HepG2 (cell line): ENCODE results near the gene TOR4A. TPM values are rescaled to one million over a fixed set of nuclear protein-coding genes. Genes with fewer than 3 reads are reported as not detected.

ENCODE experiments used
- ATAC-seq: fragments of 200-7000 bp; cut with Tn5 transposase; 3 replicates; pipeline ENCODE4 v1.9.1; 2020; ENCODE audit warnings: mild to moderate bottlenecking, moderate library complexity
- BruUV-seq: library from RNA; stranded (reverse); fragments of 400-500 nt; replicated peaks from 2 replicates; lab custom pipeline; 2021; lab: Mats Ljungman, UMichigan
- CTCF ChIA-PET: fragments of 300-600 bp; formaldehyde crosslinking; extraction: SDS; loops from one replicate; lab custom pipeline; 2021; ENCODE audit warnings: low total read pairs, inconsistent platforms, low intra/inter-chr PET ratio; lab: Yijun Ruan, JAX
- POLR2A ChIA-PET: fragments of 350-600 bp; sonication (Branson Sonifier 250); formaldehyde crosslinking; loops from one replicate; lab custom pipeline; 2020; ENCODE audit warnings: antibody characterized with exemption, inconsistent platforms; lab: Yijun Ruan, JAX
- DNase-seq: peaks from one replicate; pipeline ENCODE4 v3.0.0-alpha.2; 2015; ENCODE audit warnings: low spot score
- FAIRE-seq: peaks from 3 replicates; lab custom pipeline; 2011; peaks lifted over from hg19 to GRCh38; lab: Jason Lieb, UNC
- H2AFZ ChIP-seq: one replicate; pipeline ENCODE4 v1.6.1; 2011; ENCODE audit warnings: low read length, inconsistent platforms
- H3K27ac ChIP-seq: fragments of 300-600 bp; 3 replicates; pipeline ENCODE4 v1.8.0; 2011; ENCODE audit warnings: mixed run types, mild to moderate bottlenecking, mixed read lengths, low read length, inconsistent platforms; ENCODE audit not compliant: insufficient read depth; ENCODE audit errors: extremely low read length
- H3K27me3 ChIP-seq, 2 experiments: fragments of 200-600 bp in 1 of 2; 2 replicates in 1 of 2; 3 replicates in 1 of 2; pipeline versions ENCODE4 v1.6.0 to v1.8.0; 2011; ENCODE audit warnings: low read length in 2 of 2, mild to moderate bottlenecking in 2 of 2, moderate library complexity in 2 of 2, inconsistent platforms in 1 of 2; ENCODE audit not compliant: insufficient read depth in 2 of 2, control insufficient read depth in 1 of 2
- H3K36me3 ChIP-seq, 2 experiments: fragments of 200-600 bp in 1 of 2; replicated peaks in 1 of 2; 2 replicates in 1 of 2; 3 replicates in 1 of 2; pipeline versions ENCODE4 v1.5.1 to v1.8.0; 2011; ENCODE audit warnings: low read length in 2 of 2, inconsistent platforms in 1 of 2; ENCODE audit not compliant: insufficient read depth in 2 of 2, control insufficient read depth in 1 of 2
- H3K4me1 ChIP-seq: 2 replicates; pipeline ENCODE4 v1.5.1; 2012; ENCODE audit warnings: low read length, inconsistent platforms; ENCODE audit not compliant: insufficient read depth
- H3K4me2 ChIP-seq: 2 replicates; pipeline ENCODE4 v1.6.0; 2011; ENCODE audit warnings: low read depth, low read length, inconsistent platforms
- H3K4me3 ChIP-seq, 3 experiments: fragments of 200-600 bp in 1 of 3; sonication (generic), shearing (Covaris generic) in 1 of 3; replicated peaks in 1 of 3; 2 replicates each; pipeline ENCODE4 v1.5.1; 2011 to 2016; ENCODE audit warnings: low read length in 3 of 3, inconsistent platforms in 2 of 3, low read depth in 2 of 3, mild to moderate bottlenecking in 2 of 3, control low read depth in 1 of 3, mixed read lengths in 1 of 3; ENCODE audit not compliant: insufficient read depth in 1 of 3
- H3K79me2 ChIP-seq: one replicate; pipeline ENCODE4 v1.6.1; 2011; ENCODE audit warnings: low read length, inconsistent platforms; ENCODE audit not compliant: insufficient read depth
- H3K9ac ChIP-seq: 2 replicates; pipeline ENCODE4 v1.6.0; 2011; ENCODE audit warnings: mild to moderate bottlenecking, low read depth, low read length, inconsistent platforms; ENCODE audit not compliant: insufficient read depth
- H3K9me3 ChIP-seq: 2 replicates; pipeline ENCODE4 v1.5.1; 2012; ENCODE audit warnings: mild to moderate bottlenecking, low read length
- H4K20me1 ChIP-seq: 2 replicates; pipeline ENCODE4 v1.6.0; 2011; ENCODE audit warnings: inconsistent platforms, mild to moderate bottlenecking, low read length, moderate library complexity; ENCODE audit not compliant: insufficient read depth
- AGO1 ChIP-seq: fragments of 200-400 bp; formaldehyde crosslinking; IDR thresholded peaks from 2 replicates; pipeline ENCODE4 v1.6.1; 2017; ENCODE audit warnings: mild to moderate bottlenecking, low read depth, low read length, moderate library complexity; ENCODE audit not compliant: poor library complexity, severe bottlenecking
- AHR ChIP-seq: IDR thresholded peaks from 2 replicates; pipeline ENCODE4 v1.6.1; 2018; ENCODE audit warnings: missing genetic modification reagents, missing compliant biosample characterization
- ARHGAP35 ChIP-seq: sonication (generic); formaldehyde crosslinking; IDR thresholded peaks from 2 replicates; pipeline ENCODE4 v1.9.0; 2022; ENCODE audit warnings: mild to moderate bottlenecking, inconsistent platforms, moderate library complexity, missing genetic modification reagents, borderline replicate concordance
- BHLHE40 ChIP-seq: IDR thresholded peaks from 2 replicates; pipeline ENCODE4 v1.6.1; 2011; ENCODE audit warnings: low read length, improper control_type of control experiment
- CCAR2 ChIP-seq: fragments of 200-400 bp; formaldehyde crosslinking; optimal IDR thresholded peaks from 2 replicates; pipeline ENCODE3; 2018; ENCODE audit warnings: low read depth, mild to moderate bottlenecking, low read length, moderate library complexity
- ESRRA ChIP-seq: sonication (generic); formaldehyde crosslinking; IDR thresholded peaks from 2 replicates; pipeline ENCODE4 v1.5.1; 2020; ENCODE audit warnings: mild to moderate bottlenecking, low read depth, missing genetic modification reagents
- FOXK2 ChIP-seq: fragments of 450-650 bp; IDR thresholded peaks from 2 replicates; pipeline ENCODE4 v1.6.1; 2016
- HNRNPK ChIP-seq: fragments of 200-400 bp; formaldehyde crosslinking; IDR thresholded peaks from 2 replicates; pipeline ENCODE4 v1.6.1; 2018; ENCODE audit warnings: low read length, low read depth, moderate library complexity, mild to moderate bottlenecking; ENCODE audit not compliant: poor library complexity, severe bottlenecking
- ISL2 ChIP-seq: sonication (generic); formaldehyde crosslinking; IDR thresholded peaks from 2 replicates; pipeline ENCODE4 v1.5.0; 2020; ENCODE audit warnings: missing genetic modification reagents
- MAZ ChIP-seq, 2 experiments: sonication (generic) in 1 of 2; formaldehyde crosslinking in 1 of 2; IDR thresholded peaks; 2 replicates each; pipeline versions ENCODE4 v1.5.0 to v1.6.1; 2012 to 2020; ENCODE audit warnings: low read depth in 2 of 2, mild to moderate bottlenecking in 2 of 2, borderline replicate concordance in 1 of 2, improper control_type of control experiment in 1 of 2, low read length in 1 of 2, missing genetic modification reagents in 1 of 2, moderate library complexity in 1 of 2
- MIER3 ChIP-seq: IDR thresholded peaks from 2 replicates; pipeline ENCODE4 v1.6.1; 2016; ENCODE audit warnings: missing compliant biosample characterization, borderline replicate concordance
- TMF1 ChIP-seq: sonication (generic); formaldehyde crosslinking; IDR thresholded peaks from 2 replicates; pipeline ENCODE4 v1.8.1; 2022; ENCODE audit warnings: low read depth, missing genetic modification reagents
- YEATS4 ChIP-seq: sonication (generic); formaldehyde crosslinking; IDR thresholded peaks from 2 replicates; pipeline ENCODE4 v1.4.0; 2020; ENCODE audit warnings: missing genetic modification reagents, borderline replicate concordance
- ZBTB14 ChIP-seq: sonication (generic); formaldehyde crosslinking; IDR thresholded peaks from 2 replicates; pipeline ENCODE4 v1.4.0; 2020; ENCODE audit warnings: missing genetic modification reagents
- ZNF33A ChIP-seq: sonication (generic); formaldehyde crosslinking; IDR thresholded peaks from 2 replicates; pipeline ENCODE4 v1.5.1; 2020; ENCODE audit warnings: missing genetic modification reagents, mild to moderate bottlenecking, moderate library complexity, borderline replicate concordance
- ZNF44 ChIP-seq: sonication (generic); formaldehyde crosslinking; IDR thresholded peaks from 2 replicates; pipeline ENCODE4 v1.5.1; 2020; ENCODE audit warnings: mild to moderate bottlenecking, missing genetic modification reagents
- ZNF468 ChIP-seq: sonication (generic); formaldehyde crosslinking; IDR thresholded peaks from 2 replicates; pipeline ENCODE4 v1.8.0; 2022; ENCODE audit warnings: mild to moderate bottlenecking, moderate library complexity, missing genetic modification reagents
- ZNF607 ChIP-seq: sonication (generic); formaldehyde crosslinking; IDR thresholded peaks from 2 replicates; pipeline ENCODE4 v1.5.1; 2020; ENCODE audit warnings: missing genetic modification reagents, mild to moderate bottlenecking, borderline replicate concordance
- WGBS: methylation state at CpG from one replicate; pipeline ENCODE4 v1.1.6; 2017; ENCODE audit warnings: low lambda C conversion rate; 5-methylcytosine and 5-hydroxymethylcytosine counted together
- in situ Hi-C: cut with HindIII; loops from 2 replicates; pipeline ENCODE4 v1.10.0; 2017; ENCODE audit warnings: low pct_unique_long_range_greater_than_20kb; ENCODE audit not compliant: extremely low pct_ligation_motif_present
- intact Hi-C: fragments of 100-400 bp; cut with micrococcal nuclease; formaldehyde crosslinking; loops from one replicate; pipeline ENCODE4 v1.10.0; 2022; ENCODE audit not compliant: unreplicated experiment
- polyA plus RNA-seq, 8 experiments: library from polyadenylated mRNA; depleted of rRNA in 3 of 8; stranded (reverse) in 7 of 8; unstranded in 1 of 8; fragments of >200 nt; fragmentation: Illumina TruSeq in 4 of 8; extraction: Trizol in 4 of 8; gene quantifications; 2 replicates each; pipeline versions ENCODE4 v1.2.1 to v1.2.3, GENCODE V29; 2011 to 2016; ENCODE audit warnings: low read depth in 4 of 8, missing spikeins in 1 of 8, mixed read lengths in 1 of 8; ENCODE audit not compliant: insufficient read depth in 1 of 8
- total RNA-seq, 5 experiments: library from RNA; depleted of rRNA; stranded (reverse); fragments of >200 nt; fragmentation: Illumina TruSeq; extraction: Trizol; gene quantifications; 2 replicates each; pipeline ENCODE4 v1.2.3, GENCODE V29; 2016; ENCODE audit warnings: low read depth in 1 of 5
- TF ChIP-seq, protein P1 (sequence below): sonication (generic); formaldehyde crosslinking; IDR thresholded peaks from 2 replicates; pipeline ENCODE4 v1.4.0; 2020; ENCODE audit warnings: missing genetic modification reagents, borderline replicate concordance

The TOR4A gene
- total and polyA plus RNA-seq, 2 of the 13 experiments (the other 11 are each of a cell fraction or from before 2014, with no cell fraction given) = 11.1 to 14.2 TPM

DNA sequence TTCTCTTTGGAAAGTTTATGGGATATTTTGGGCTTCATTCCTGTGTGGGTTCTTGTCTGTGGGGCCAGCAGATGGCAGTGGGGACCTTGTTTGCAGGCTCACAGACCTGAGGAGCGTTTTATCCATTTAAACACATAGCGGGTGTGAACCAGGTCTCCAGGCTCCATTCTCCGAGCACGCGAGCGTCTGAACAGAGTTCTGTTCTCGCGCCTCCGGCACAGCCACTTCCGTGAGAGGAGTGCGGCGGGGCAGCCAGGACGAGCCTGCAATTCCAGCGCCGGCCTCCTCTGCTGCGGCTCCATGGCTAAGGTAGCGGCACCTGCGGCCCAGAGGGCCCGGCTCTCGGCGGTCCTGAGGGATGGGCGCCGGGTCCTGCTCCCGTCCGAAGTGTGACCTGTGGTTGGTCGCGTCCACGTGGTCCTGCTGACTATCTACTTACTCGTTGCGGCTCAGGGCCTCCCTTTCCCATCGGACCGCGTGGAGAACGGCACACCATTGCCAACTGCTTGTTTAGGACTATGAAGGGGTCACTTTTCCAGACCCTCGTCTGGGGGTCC lies 17.2 kb downstream of the TOR4A start (continued):
- TF ChIP-seq ESRRA = 0 out of 2 replicates have a peak, but pooled peaks have one; percentile 30
- no peak for TF ChIP-seq TMF1 (CRISPR knock-in tag)
- 0 out of 2 replicates have a peak, but pooled peaks have one; percentile 47 for TF ChIP-seq ZNF607 (CRISPR knock-in tag)
- TF ChIP-seq, all 625 proteins: peak for 61

DNA sequence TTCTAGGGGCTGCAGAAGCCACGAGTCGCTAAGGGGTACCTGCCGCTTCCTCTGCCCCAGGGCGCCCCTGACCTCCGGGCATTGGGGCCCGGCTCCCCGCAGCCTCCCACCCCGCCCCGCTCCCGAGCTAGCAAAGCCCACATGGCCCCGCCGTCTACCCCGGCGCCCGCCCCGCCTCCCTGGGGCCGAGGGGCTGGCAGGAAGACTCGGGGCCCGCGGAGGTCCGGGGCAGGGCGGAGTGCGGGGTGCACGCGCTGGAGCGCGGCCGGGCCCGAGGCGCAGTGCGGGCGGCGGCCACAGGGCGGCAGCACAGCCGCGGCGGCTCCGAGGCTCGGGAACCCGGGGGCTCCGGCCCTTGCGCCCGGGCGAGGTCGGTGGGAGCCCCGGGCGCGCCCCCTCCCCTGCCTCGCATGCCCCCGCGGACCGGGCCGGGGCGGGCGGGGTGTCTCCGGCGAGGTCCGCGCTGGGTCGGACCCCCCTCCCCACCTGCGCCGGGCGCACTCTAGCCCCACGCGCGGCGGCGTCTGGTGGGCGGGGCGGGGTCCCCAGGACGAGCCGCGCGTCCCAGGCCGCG lies 17.8 kb downstream of the TOR4A start:
- FAIRE-seq = no peak
- TF ChIP-seq YEATS4 (CRISPR knock-in tag) (no peak), AHR (no peak), FOXK2 (no peak), ARHGAP35 (CRISPR knock-in tag) (no peak), HNRNPK (no peak), AGO1 (no peak), MIER3 (CRISPR knock-in tag) (no peak), ZBTB14 (no peak), ZNF468 (CRISPR knock-in tag) (no peak), ZNF33A (CRISPR knock-in tag) (no peak), CCAR2 (no peak), MAZ (IDR thresholded peaks at IDR 0.05; ENCODE audit: borderline replicate concordance, low read depth, low read length) (no peak), MAZ (CRISPR knock-in tag; IDR thresholded peaks at IDR 0.05; ENCODE audit: low read depth) (no peak), BHLHE40 (no peak; the same call in 1 of the 2 replicates), ISL2 (CRISPR knock-in tag) (no peak), ZNF44 (CRISPR knock-in tag) (no peak)
- TF ChIP-seq, protein P1, sequence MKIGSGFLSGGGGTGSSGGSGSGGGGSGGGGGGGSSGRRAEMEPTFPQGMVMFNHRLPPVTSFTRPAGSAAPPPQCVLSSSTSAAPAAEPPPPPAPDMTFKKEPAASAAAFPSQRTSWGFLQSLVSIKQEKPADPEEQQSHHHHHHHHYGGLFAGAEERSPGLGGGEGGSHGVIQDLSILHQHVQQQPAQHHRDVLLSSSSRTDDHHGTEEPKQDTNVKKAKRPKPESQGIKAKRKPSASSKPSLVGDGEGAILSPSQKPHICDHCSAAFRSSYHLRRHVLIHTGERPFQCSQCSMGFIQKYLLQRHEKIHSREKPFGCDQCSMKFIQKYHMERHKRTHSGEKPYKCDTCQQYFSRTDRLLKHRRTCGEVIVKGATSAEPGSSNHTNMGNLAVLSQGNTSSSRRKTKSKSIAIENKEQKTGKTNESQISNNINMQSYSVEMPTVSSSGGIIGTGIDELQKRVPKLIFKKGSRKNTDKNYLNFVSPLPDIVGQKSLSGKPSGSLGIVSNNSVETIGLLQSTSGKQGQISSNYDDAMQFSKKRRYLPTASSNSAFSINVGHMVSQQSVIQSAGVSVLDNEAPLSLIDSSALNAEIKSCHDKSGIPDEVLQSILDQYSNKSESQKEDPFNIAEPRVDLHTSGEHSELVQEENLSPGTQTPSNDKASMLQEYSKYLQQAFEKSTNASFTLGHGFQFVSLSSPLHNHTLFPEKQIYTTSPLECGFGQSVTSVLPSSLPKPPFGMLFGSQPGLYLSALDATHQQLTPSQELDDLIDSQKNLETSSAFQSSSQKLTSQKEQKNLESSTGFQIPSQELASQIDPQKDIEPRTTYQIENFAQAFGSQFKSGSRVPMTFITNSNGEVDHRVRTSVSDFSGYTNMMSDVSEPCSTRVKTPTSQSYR (CRISPR knock-in tag) = no peak

More for the DNA sequence above, 17.8 kb downstream of the TOR4A start:
- ATAC-seq (peak; percentile 60), DNase-seq (no peak)
- H3K4me3 ChIP-seq = peak overlapping the region; percentile 34 to 67 (median 49); a peak in 5 of 6 replicates
- H3K27ac ChIP-seq = no peak overlapping the region
- ChIA-PET POLR2A (no interaction called here), CTCF (interaction anchor here (1.4 kb wide), 1 partner anchor 112 kb away, joined by 7 read pairs; no protein-coding TSS in a partner anchor)
- H3K4me2 ChIP-seq = peak overlapping the region; percentile 80
- H3K9ac ChIP-seq = peak overlapping the region; percentile 29; the same call in 1 of the 2 replicates
- H2AFZ ChIP-seq = no peak overlapping the region
- H4K20me1 ChIP-seq = no peaks in the 10 kb centered on the region
- BruUV-seq = no TSS peak
- H3K27me3 ChIP-seq = peaks cover 4 to 37% of the 10 kb centered on the region in 2 experiments; a peak in 4 of 5 replicates
- no peaks in the 10 kb centered on the region for H3K79me2 ChIP-seq
- H3K4me1 ChIP-seq = peaks cover 62% of the 10 kb centered on the region
- 13% methylated on average over 3 of the region's 76 CpGs for WGBS
- no peaks in the 10 kb centered on the region for H3K36me3 ChIP-seq
- intact Hi-C loops = no loop called here
- in situ Hi-C loops = no loop called here
- H3K9me3 ChIP-seq = no peaks in the 10 kb centered on the region
